Natural killer cell (primary cell): ENCODE measurements around the gene ALDH1A3. TPM values are rescaled to one million over a fixed set of nuclear protein-coding genes. Genes with fewer than 3 reads are reported as not detected.

ENCODE experiments used
- ATAC-seq, 3 donors: fragments of 150-1000 bp in 2 of 3; fragments of 200-7000 bp in 1 of 3; cut with Tn5 transposase; 1 replicate in 1 of 3; 2 replicates in 2 of 3; pipeline ENCODE4 v1.10.0; 2021; ENCODE audit warnings: mild to moderate bottlenecking in 2 of 3, moderate library complexity in 2 of 3
- DNase-seq, 2 donors: peaks; one replicate each; pipeline versions ENCODE4 v3.0.0 to v3.0.0-alpha.2; 2013 to 2021; ENCODE audit warnings: mixed read lengths in 1 of 2
- H3K27ac ChIP-seq: one replicate; pipeline ENCODE4 v1.5.1; 2013; ENCODE audit warnings: mild to moderate bottlenecking, low read length
- H3K27me3 ChIP-seq: one replicate; pipeline ENCODE4 v1.6.1; 2013; ENCODE audit warnings: low read length; ENCODE audit not compliant: control insufficient read depth, insufficient read depth
- H3K36me3 ChIP-seq: one replicate; pipeline ENCODE4 v1.6.1; 2013; ENCODE audit warnings: low read length; ENCODE audit not compliant: control insufficient read depth, insufficient read depth
- H3K4me1 ChIP-seq: one replicate; pipeline ENCODE4 v1.6.1; 2013; ENCODE audit warnings: low read length; ENCODE audit not compliant: control insufficient read depth, insufficient read depth
- H3K4me3 ChIP-seq: one replicate; pipeline ENCODE4 v1.5.1; 2013; ENCODE audit warnings: low read length
- H3K9me3 ChIP-seq: one replicate; pipeline ENCODE4 v1.6.1; 2013; ENCODE audit warnings: low read length; ENCODE audit not compliant: control insufficient read depth, insufficient read depth
- H3K27ac Mint-ChIP-seq, 2 donors: one replicate each; pipeline ENCODE4 v1.8.0; 2022; ENCODE audit warnings: mild to moderate bottlenecking in 2 of 2, mixed read lengths in 2 of 2, moderate library complexity in 1 of 2
- H3K27me3 Mint-ChIP-seq, 2 donors: one replicate each; pipeline ENCODE4 v1.8.0; 2022; ENCODE audit warnings: low read depth in 2 of 2, mixed read lengths in 2 of 2
- H3K36me3 Mint-ChIP-seq: one replicate; pipeline ENCODE4 v1.8.0; 2022; ENCODE audit warnings: mixed read lengths
- H3K4me1 Mint-ChIP-seq, 2 donors: one replicate each; pipeline ENCODE4 v1.8.0; 2022; ENCODE audit warnings: mixed read lengths in 2 of 2
- H3K4me3 Mint-ChIP-seq: one replicate; pipeline ENCODE4 v1.8.0; 2022; ENCODE audit warnings: mild to moderate bottlenecking, moderate library complexity, mixed read lengths
- H3K9me3 Mint-ChIP-seq, 2 donors: one replicate each; pipeline ENCODE4 v1.8.0; 2022; ENCODE audit warnings: mixed read lengths in 2 of 2
- WGBS: methylation state at CpG from one replicate; pipeline ENCODE4 v1.1.7; 2013; ENCODE audit warnings: missing lambda C conversion rate; ENCODE audit not compliant: insufficient coverage; 5-methylcytosine and 5-hydroxymethylcytosine counted together
- intact Hi-C: fragments of 100-400 bp; cut with micrococcal nuclease; formaldehyde crosslinking; loops from one replicate; pipeline ENCODE4 v1.14.2; 2022
- total RNA-seq, 4 donors: library from RNA; stranded (reverse); fragments of 120-200 nt in 1 of 4; gene quantifications; one replicate each; pipeline versions ENCODE4 v1.2.3 to v1.2.4, GENCODE V29; 2013 to 2022
- TF ChIP-seq, protein P1 (sequence below): fragments of 200-600 bp; IDR thresholded peaks from one replicate; pipeline ENCODE4 v1.8.0; 2022; ENCODE audit warnings: antibody characterized with exemption

Gene ALDH1A3
- total RNA-seq, 3 donors from 2014 or later (not counting 1 experiment from before 2014, with no cell fraction given): not detected

GRCh38 chr15:100905850-100906249, 26.2 kb downstream of the ALDH1A3 start:
- Mint-ChIP-seq H3K36me3 (no peaks in the 10 kb centered on the region), H3K4me1 (no peaks in the 10 kb centered on the region), H3K9me3 (no peaks in the 10 kb centered on the region), H3K4me3 (no peak overlapping the region), H3K27me3 (peaks cover 19 to 33% of the 10 kb centered on the region in 2 donors), H3K27ac (no peak overlapping the region)
- no peak for ATAC-seq
- Histone ChIP-seq H3K4me1 (peaks cover 4% of the 10 kb centered on the region), H3K9me3 (no peaks in the 10 kb centered on the region), H3K36me3 (no peaks in the 10 kb centered on the region), H3K4me3 (no peak overlapping the region), H3K27ac (no peak overlapping the region), H3K27me3 (no peaks in the 10 kb centered on the region)
- DNase-seq: no peak
- WGBS: 86% methylated on average over 6 of the region's 8 CpGs
- intact Hi-C loops: no loop called here
- TF ChIP-seq, protein P1, sequence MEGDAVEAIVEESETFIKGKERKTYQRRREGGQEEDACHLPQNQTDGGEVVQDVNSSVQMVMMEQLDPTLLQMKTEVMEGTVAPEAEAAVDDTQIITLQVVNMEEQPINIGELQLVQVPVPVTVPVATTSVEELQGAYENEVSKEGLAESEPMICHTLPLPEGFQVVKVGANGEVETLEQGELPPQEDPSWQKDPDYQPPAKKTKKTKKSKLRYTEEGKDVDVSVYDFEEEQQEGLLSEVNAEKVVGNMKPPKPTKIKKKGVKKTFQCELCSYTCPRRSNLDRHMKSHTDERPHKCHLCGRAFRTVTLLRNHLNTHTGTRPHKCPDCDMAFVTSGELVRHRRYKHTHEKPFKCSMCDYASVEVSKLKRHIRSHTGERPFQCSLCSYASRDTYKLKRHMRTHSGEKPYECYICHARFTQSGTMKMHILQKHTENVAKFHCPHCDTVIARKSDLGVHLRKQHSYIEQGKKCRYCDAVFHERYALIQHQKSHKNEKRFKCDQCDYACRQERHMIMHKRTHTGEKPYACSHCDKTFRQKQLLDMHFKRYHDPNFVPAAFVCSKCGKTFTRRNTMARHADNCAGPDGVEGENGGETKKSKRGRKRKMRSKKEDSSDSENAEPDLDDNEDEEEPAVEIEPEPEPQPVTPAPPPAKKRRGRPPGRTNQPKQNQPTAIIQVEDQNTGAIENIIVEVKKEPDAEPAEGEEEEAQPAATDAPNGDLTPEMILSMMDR: no peak

DNA sequence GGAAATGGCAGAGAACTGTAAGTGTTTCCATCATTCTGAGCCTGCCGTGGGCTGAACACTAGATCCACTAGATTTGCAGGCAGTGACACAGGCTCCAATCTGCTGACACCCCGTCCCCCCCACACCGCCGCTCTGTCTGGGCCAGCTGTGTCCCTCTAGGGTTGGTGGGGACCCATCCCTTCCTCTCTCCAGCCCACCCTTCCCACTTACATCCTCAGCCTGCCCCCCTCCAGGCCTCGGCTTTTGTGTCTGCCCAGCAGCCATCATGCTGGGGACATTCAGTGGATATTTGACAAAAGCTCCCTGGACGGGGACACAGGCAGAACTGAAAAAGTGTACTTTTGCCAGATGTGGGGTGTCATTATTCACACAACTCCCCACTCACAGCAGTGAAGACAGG, 28.8 kb downstream of the ALDH1A3 start:
- H3K27me3 Mint-ChIP-seq: peaks cover 14 to 55% of the 10 kb centered on the region in 2 donors
- H3K4me1 Mint-ChIP-seq: no peaks in the 10 kb centered on the region

GRCh38 chr15:100909565-100909964, 29.9 kb downstream of the ALDH1A3 start:
- Histone ChIP-seq H3K4me1 (no peaks in the 10 kb centered on the region), H3K27ac (no peak overlapping the region), H3K36me3 (no peaks in the 10 kb centered on the region), H3K4me3 (no peak overlapping the region), H3K27me3 (no peaks in the 10 kb centered on the region), H3K9me3 (no peaks in the 10 kb centered on the region)
- DNase-seq (no peak), ATAC-seq (no peak)
- intact Hi-C loops: no loop called here
- Mint-ChIP-seq H3K4me3 (no peak overlapping the region), H3K4me1 (no peaks in the 10 kb centered on the region), H3K36me3 (no peaks in the 10 kb centered on the region), H3K27me3 (peaks cover 20 to 54% of the 10 kb centered on the region in 2 donors), H3K27ac (no peak overlapping the region), H3K9me3 (no peaks in the 10 kb centered on the region)
- 90% methylated on average over 4 of the region's 4 CpGs for WGBS
- TF ChIP-seq, protein P1: no peak

More for the DNA sequence above, 28.8 kb downstream of the ALDH1A3 start:
- WGBS: 86% methylated on average over 6 of the region's 6 CpGs
- Histone ChIP-seq H3K27me3 (no peaks in the 10 kb centered on the region), H3K4me1 (no peaks in the 10 kb centered on the region), H3K27ac (no peak overlapping the region), H3K4me3 (no peak overlapping the region), H3K36me3 (no peaks in the 10 kb centered on the region), H3K9me3 (no peaks in the 10 kb centered on the region)
- DNase-seq (no peak), ATAC-seq (no peak)
- TF ChIP-seq, protein P1: no peak
- Mint-ChIP-seq H3K36me3 (no peaks in the 10 kb centered on the region), H3K4me3 (no peak overlapping the region), H3K27ac (no peak overlapping the region), H3K9me3 (no peaks in the 10 kb centered on the region)
- intact Hi-C loops: no loop called here
